HFF-Myc (cell line): Measurements from ENCODE around the gene ABCF2.
A peak's percentile ranks its signal among the peaks of the same experiment; 100 is the strongest.

Source experiments
- DNase-seq: peaks from one replicate; pipeline ENCODE4 v3.0.0-alpha.2; 2011; ENCODE audit warnings: low read depth; ENCODE audit errors: extremely low read depth
- H3K4me3 ChIP-seq: replicated peaks from 2 replicates; pipeline ENCODE4 v1.5.1; 2011; ENCODE audit warnings: low read depth, mild to moderate bottlenecking, control low read depth, low read length
- CTCF ChIP-seq: IDR thresholded peaks from 2 replicates; pipeline ENCODE4 v1.5.1; 2012; ENCODE audit warnings: mild to moderate bottlenecking, low read depth, low read length, control low read depth; ENCODE audit errors: missing control alignments

Gene ABCF2

GRCh38 chr7:151226875-151227782 lies at the start of gene ABCF2:
Gene ABCF2, minus strand, starts transcription at chr7:151227205. Its CDS starts 747 bp downstream, at chr7:151226458.
- H3K4me3 ChIP-seq, result peak within 1 kb of the TSS; percentile 70
- peak; percentile 91 for DNase-seq
- no peak for TF ChIP-seq CTCF

GRCh38 chr7:151275813-151276577 lies 49.0 kb upstream of the ABCF2 start:
- TF ChIP-seq CTCF, result no peak
- H3K4me3 ChIP-seq, result no peak overlapping the region
- DNase-seq, result no peak

GRCh38 chr7:151274936-151275812 lies 48.2 kb upstream of the ABCF2 start:
- TF ChIP-seq CTCF, result no peak
- H3K4me3 ChIP-seq, result no peak overlapping the region
- no peak for DNase-seq

GRCh38 chr7:151274396-151274795 lies 47.4 kb upstream of the ABCF2 start:
- no peak for TF ChIP-seq CTCF
- H3K4me3 ChIP-seq, result no peak overlapping the region
- no peak for DNase-seq

GRCh38 chr7:151273651-151274390 lies 46.8 kb upstream of the ABCF2 start:
- TF ChIP-seq CTCF, result no peak
- DNase-seq, result no peak
- no peak overlapping the region for H3K4me3 ChIP-seq

- no peak for DNase-seq
- H3K4me3 ChIP-seq, result no peak overlapping the region
- TF ChIP-seq CTCF, result no peak
Observed at GRCh38 chr7:151272877-151273276, 45.9 kb upstream of the ABCF2 start.
